ENCODE results near the gene RPL22. TPM values are rescaled to one million over a fixed set of nuclear protein-coding genes. Genes with fewer than 3 reads are reported as not detected.

The RPL22 gene
- total RNA-seq, 6 experiments from 2014 or later = 233 to 341 (median 324) TPM

- H3K27ac Mint-ChIP-seq = no peak overlapping the region
- no peaks in the 10 kb centered on the region for H3K9me3 Mint-ChIP-seq
- no peak for DNase-seq
- no peaks in the 10 kb centered on the region for H3K36me3 Mint-ChIP-seq (ENCODE audit: low read depth)
- no peaks in the 10 kb centered on the region for H3K4me1 Mint-ChIP-seq (ENCODE audit: low read depth)
- no peak overlapping the region for H3K4me3 Mint-ChIP-seq
- TF ChIP-seq CTCF (IDR thresholded peaks at IDR 0.05) = no peak
- H3K27me3 Mint-ChIP-seq (ENCODE audit: insufficient read depth) = peaks cover 22% of the 10 kb centered on the region
Measured at GRCh38 chr1:6145396-6145750, 54.0 kb downstream of the RPL22 start.

- Mint-ChIP-seq H3K27me3 (ENCODE audit: insufficient read depth) (peaks cover 26% of the 10 kb centered on the region), H3K4me3 (no peak overlapping the region), H3K4me1 (ENCODE audit: low read depth) (no peaks in the 10 kb centered on the region), H3K36me3 (ENCODE audit: low read depth) (no peaks in the 10 kb centered on the region), H3K27ac (no peak overlapping the region), H3K9me3 (no peaks in the 10 kb centered on the region)
- no peak for TF ChIP-seq CTCF (IDR thresholded peaks at IDR 0.05)
- no peak for DNase-seq
Measured at GRCh38 chr1:6144647-6145395, 54.6 kb downstream of the RPL22 start.

GRCh38 chr1:6144175-6144574 lies 55.2 kb downstream of the RPL22 start:
- DNase-seq = no peak
- peaks cover 29% of the 10 kb centered on the region for H3K27me3 Mint-ChIP-seq (ENCODE audit: insufficient read depth)

GRCh38 chr1:6143395-6143794 lies 56.0 kb downstream of the RPL22 start:
- Mint-ChIP-seq H3K27me3 (ENCODE audit: insufficient read depth) (peaks cover 34% of the 10 kb centered on the region), H3K9me3 (no peaks in the 10 kb centered on the region), H3K27ac (no peak overlapping the region), H3K4me3 (no peak overlapping the region), H3K4me1 (ENCODE audit: low read depth) (no peaks in the 10 kb centered on the region), H3K36me3 (ENCODE audit: low read depth) (no peaks in the 10 kb centered on the region)
- DNase-seq = no peak
- TF ChIP-seq CTCF (IDR thresholded peaks at IDR 0.05) = no peak

More at GRCh38 chr1:6144175-6144574, 55.2 kb downstream of the RPL22 start:
- TF ChIP-seq CTCF (IDR thresholded peaks at IDR 0.05) = no peak
- H3K4me1 Mint-ChIP-seq (ENCODE audit: low read depth) = no peaks in the 10 kb centered on the region
- H3K27ac Mint-ChIP-seq = no peak overlapping the region
- H3K9me3 Mint-ChIP-seq = no peaks in the 10 kb centered on the region
- no peak overlapping the region for H3K4me3 Mint-ChIP-seq
- no peaks in the 10 kb centered on the region for H3K36me3 Mint-ChIP-seq (ENCODE audit: low read depth)

- no peak for DNase-seq
- Mint-ChIP-seq H3K27ac (no peak overlapping the region), H3K4me3 (no peak overlapping the region), H3K4me1 (ENCODE audit: low read depth) (no peaks in the 10 kb centered on the region), H3K9me3 (no peaks in the 10 kb centered on the region), H3K36me3 (ENCODE audit: low read depth) (no peaks in the 10 kb centered on the region), H3K27me3 (ENCODE audit: insufficient read depth) (peaks cover 39% of the 10 kb centered on the region)
- TF ChIP-seq CTCF (IDR thresholded peaks at IDR 0.05) = no peak
Measured at GRCh38 chr1:6142734-6143133, 56.7 kb downstream of the RPL22 start.
